Measurements from ENCODE around the gene DBNL.

DNA sequence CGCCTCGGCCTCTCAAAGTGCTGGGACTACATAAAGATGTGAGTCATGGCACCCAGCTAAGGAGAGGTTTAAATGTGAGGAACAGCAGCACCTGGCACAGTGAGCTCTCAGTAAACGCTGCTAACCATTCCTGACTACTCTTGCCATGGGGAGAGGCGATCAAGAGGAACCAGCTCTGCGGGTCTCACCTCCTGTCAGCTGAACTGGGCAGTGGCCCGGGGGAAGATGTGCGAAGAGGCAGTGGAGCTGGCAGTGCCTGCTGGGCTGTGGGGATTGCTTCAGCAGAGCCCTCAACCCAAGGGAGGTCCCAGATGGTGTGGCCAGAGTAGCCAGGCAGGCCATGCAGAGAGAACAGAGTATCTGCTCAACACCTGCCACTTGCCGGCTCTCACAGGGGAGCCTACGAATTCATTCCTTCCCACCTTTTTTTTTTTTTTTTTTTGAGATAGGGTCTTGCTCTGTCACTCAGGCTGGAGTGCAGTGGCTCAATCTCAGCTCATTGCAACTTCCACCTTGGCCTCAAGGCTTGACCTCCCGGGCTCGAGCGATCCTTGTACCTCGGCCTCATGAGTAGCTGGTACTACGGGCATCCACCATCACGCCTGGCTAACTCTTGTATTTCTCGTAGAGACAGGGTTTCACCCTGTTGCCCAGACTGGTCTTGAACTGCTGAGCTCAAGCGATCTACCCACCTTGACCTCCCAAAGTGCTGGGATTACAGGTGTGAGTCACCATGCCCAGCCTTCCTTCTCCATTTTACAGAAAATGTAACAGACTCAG is 31.0 kb downstream of the DBNL start:
- TF ChIP-seq, protein P1, sequence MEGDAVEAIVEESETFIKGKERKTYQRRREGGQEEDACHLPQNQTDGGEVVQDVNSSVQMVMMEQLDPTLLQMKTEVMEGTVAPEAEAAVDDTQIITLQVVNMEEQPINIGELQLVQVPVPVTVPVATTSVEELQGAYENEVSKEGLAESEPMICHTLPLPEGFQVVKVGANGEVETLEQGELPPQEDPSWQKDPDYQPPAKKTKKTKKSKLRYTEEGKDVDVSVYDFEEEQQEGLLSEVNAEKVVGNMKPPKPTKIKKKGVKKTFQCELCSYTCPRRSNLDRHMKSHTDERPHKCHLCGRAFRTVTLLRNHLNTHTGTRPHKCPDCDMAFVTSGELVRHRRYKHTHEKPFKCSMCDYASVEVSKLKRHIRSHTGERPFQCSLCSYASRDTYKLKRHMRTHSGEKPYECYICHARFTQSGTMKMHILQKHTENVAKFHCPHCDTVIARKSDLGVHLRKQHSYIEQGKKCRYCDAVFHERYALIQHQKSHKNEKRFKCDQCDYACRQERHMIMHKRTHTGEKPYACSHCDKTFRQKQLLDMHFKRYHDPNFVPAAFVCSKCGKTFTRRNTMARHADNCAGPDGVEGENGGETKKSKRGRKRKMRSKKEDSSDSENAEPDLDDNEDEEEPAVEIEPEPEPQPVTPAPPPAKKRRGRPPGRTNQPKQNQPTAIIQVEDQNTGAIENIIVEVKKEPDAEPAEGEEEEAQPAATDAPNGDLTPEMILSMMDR (IDR thresholded peaks at IDR 0.05; ENCODE audit: insufficient read depth, low read length, poor library complexity, severe bottlenecking): no peak
- no peak for TF ChIP-seq EZH2phosphoT487 (conservative IDR thresholded peaks at IDR 0.05; ENCODE audit: low read length)

All from SU-DHL-6 (cell line).